ENCODE data around the gene SEMA5A. TPM values are rescaled to one million over a fixed set of nuclear protein-coding genes. Genes with fewer than 3 reads are reported as not detected.

SEMA5A gene
- total and polyA plus RNA-seq, 11 donors, result 4.6 to 71.5 (median 33.8) TPM

DNA sequence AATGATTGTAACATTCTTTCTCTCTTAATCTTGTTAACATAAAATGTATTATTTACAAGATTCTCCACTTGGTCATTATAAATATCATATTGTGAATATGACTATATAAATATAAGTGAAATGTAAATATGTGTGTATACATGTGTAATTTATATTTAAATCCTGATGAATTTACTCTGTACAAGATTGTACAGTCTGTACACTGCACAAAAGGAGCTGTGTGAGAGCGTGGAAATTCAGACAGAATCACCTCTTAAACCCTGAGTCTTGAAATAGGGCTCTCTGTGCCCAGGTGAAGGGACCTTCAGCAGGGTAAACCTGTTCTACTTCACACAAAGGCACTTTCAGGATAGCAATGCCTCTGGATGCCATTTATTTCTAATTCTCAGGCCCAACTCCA, 456.0 kb downstream of the SEMA5A start:
- no peak for ATAC-seq
- Histone ChIP-seq H3K4me1 (no peaks in the 10 kb centered on the region), H3K27ac (no peak overlapping the region), H3K4me3 (no peak overlapping the region), H3K9me3 (no peaks in the 10 kb centered on the region), H3K36me3 (no peaks in the 10 kb centered on the region), H3K27me3 (no peaks in the 10 kb centered on the region)
- no peak for DNase-seq
- no peak for TF ChIP-seq POLR2A (IDR thresholded peaks at IDR 0.05)
- TF ChIP-seq, protein P1, sequence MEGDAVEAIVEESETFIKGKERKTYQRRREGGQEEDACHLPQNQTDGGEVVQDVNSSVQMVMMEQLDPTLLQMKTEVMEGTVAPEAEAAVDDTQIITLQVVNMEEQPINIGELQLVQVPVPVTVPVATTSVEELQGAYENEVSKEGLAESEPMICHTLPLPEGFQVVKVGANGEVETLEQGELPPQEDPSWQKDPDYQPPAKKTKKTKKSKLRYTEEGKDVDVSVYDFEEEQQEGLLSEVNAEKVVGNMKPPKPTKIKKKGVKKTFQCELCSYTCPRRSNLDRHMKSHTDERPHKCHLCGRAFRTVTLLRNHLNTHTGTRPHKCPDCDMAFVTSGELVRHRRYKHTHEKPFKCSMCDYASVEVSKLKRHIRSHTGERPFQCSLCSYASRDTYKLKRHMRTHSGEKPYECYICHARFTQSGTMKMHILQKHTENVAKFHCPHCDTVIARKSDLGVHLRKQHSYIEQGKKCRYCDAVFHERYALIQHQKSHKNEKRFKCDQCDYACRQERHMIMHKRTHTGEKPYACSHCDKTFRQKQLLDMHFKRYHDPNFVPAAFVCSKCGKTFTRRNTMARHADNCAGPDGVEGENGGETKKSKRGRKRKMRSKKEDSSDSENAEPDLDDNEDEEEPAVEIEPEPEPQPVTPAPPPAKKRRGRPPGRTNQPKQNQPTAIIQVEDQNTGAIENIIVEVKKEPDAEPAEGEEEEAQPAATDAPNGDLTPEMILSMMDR (IDR thresholded peaks at IDR 0.05), result no peak
- WGBS, 4 donors, result 80 to 84% (median 82%) methylated on average over 1 of the region's 1 CpG
- intact Hi-C loops (cut with DNase I), result no loop called here

DNA sequence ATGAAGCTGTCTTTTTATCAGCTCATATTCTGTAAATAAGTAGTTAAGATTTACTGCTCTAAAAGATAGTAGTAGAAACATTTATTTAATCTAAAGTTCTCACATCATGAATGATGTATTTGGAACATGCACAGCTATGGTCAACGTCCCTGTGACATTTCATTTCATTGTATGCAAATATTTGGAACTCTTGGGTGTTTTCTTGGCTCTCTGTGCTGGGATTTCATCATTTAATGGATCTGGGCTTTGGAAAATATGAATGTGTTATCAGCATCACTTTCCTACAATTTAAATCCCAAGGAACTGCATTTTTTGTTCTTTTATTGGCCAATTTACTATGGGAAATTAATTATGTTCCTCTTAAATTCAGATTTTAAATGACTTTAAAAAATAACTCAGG, 462.9 kb downstream of the SEMA5A start:
- Histone ChIP-seq H3K4me1 (no peaks in the 10 kb centered on the region), H3K27ac (no peak overlapping the region), H3K4me3 (no peak overlapping the region), H3K9me3 (peaks cover 0 to 12% (median 0%) of the 10 kb centered on the region in 12 donors), H3K36me3 (no peaks in the 10 kb centered on the region), H3K27me3 (no peaks in the 10 kb centered on the region)
- WGBS, 4 donors, result 46 to 50% (median 49%) methylated on average over 1 of the region's 1 CpG
- DNase-seq, result no peak
- intact Hi-C loops (cut with DNase I), result no loop called here
- ATAC-seq, result no peak
- no peak for TF ChIP-seq POLR2A (IDR thresholded peaks at IDR 0.05)
- TF ChIP-seq, protein P1 (IDR thresholded peaks at IDR 0.05), result no peak

DNA sequence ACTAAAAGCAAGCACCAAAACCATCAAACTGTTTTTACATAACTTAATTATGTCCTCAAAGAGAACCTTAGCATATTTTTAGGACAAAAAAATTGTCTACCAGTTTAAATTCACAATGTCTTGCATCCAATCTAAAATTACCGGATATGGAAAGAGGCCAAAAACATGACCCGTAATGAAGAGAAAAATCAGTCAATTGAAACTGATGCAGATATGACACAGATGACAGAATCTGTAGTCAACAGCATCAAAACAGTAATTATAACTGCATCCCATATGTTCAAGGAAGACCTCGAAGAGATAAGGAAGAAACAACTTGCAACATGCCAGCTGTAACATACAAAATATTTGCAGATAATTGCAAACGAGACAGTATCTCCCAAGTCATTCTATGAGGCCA, 473.2 kb downstream of the SEMA5A start:
- ATAC-seq, result no peak
- no peak for DNase-seq
- TF ChIP-seq, protein P1 (IDR thresholded peaks at IDR 0.05), result no peak
- no peak for TF ChIP-seq POLR2A (IDR thresholded peaks at IDR 0.05)
- H3K36me3 ChIP-seq, result no peaks in the 10 kb centered on the region
- no peaks in the 10 kb centered on the region for H3K27me3 ChIP-seq
- H3K4me1 ChIP-seq, result peaks cover 0 to 5% (median 0%) of the 10 kb centered on the region in 12 donors
- H3K4me3 ChIP-seq, result no peak overlapping the region
- 38 to 56% (median 46%) methylated on average over 4 of the region's 4 CpGs for WGBS, 4 donors
- H3K9me3 ChIP-seq, result peaks cover 0 to 6% (median 0%) of the 10 kb centered on the region in 12 donors
- intact Hi-C loops (cut with DNase I), result no loop called here
- H3K27ac ChIP-seq, result no peak overlapping the region

DNA sequence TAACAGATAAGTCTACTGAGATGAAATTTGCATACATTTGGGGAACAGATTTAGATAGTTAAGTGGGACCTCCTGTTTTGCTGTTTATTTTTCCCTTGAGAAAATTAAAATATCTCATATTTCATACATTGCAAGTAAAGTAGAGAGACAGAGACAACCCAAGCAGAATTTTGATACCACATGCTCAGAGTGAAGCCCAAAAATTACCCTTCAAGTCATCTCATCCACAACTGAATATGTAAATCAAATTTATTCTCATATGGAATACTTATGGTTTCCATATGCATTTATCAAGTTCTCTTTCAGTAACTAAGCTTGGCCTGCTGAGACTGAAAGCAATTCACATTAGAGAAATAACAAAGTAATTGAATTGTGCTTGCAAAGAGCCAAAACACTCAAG, 474.4 kb downstream of the SEMA5A start:
- TF ChIP-seq, protein P1 (IDR thresholded peaks at IDR 0.05), result no peak
- TF ChIP-seq POLR2A (IDR thresholded peaks at IDR 0.05), result no peak
- Histone ChIP-seq H3K4me1 (peaks cover 0 to 5% (median 0%) of the 10 kb centered on the region in 12 donors), H3K36me3 (no peaks in the 10 kb centered on the region), H3K27ac (no peak overlapping the region), H3K4me3 (no peak overlapping the region), H3K9me3 (peaks cover 0 to 6% (median 0%) of the 10 kb centered on the region in 12 donors), H3K27me3 (no peaks in the 10 kb centered on the region)
- intact Hi-C loops (cut with DNase I), result no loop called here
- ATAC-seq (no peak), DNase-seq (no peak)
